ENCODE measurements around the gene WDR70.
"Not testable (repeated sequence)": the region's sequence is repeated elsewhere in the genome, so short reads cannot be mapped to it uniquely, and the experiment has no call there.

DNA sequence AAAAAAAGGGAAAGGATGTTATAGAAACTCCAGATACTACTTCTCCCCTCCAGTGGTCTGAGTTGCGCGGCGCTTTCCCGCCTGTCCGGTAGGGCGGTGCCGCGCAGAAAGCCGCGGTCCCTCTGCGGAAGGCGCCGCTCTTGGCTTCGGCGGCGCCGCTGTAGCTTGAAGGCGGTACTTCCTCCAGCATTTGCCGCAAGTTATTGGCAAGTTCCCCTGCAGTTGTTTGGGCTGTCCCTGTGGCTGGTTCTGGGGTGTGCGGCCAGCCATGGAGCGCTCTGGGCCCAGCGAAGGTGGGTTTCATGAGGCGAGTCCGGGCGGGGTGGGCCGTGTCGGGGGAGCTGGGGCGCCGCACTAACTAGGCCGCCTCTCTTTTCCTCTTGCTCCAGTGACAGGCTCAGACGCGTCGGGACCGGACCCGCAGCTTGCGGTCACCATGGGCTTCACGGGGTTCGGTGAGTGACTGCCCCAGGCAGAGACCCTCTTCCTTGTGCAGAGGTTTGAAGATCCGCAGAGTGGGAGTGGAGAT, at the start of gene WDR70:
- TF ChIP-seq, protein P1, sequence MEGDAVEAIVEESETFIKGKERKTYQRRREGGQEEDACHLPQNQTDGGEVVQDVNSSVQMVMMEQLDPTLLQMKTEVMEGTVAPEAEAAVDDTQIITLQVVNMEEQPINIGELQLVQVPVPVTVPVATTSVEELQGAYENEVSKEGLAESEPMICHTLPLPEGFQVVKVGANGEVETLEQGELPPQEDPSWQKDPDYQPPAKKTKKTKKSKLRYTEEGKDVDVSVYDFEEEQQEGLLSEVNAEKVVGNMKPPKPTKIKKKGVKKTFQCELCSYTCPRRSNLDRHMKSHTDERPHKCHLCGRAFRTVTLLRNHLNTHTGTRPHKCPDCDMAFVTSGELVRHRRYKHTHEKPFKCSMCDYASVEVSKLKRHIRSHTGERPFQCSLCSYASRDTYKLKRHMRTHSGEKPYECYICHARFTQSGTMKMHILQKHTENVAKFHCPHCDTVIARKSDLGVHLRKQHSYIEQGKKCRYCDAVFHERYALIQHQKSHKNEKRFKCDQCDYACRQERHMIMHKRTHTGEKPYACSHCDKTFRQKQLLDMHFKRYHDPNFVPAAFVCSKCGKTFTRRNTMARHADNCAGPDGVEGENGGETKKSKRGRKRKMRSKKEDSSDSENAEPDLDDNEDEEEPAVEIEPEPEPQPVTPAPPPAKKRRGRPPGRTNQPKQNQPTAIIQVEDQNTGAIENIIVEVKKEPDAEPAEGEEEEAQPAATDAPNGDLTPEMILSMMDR (IDR thresholded peaks at IDR 0.05) = peak in 1 of 2 donors; percentile 57
- TF ChIP-seq POLR2A (IDR thresholded peaks at IDR 0.05) = peak in 1 of 2 donors; percentile 24
- TF ChIP-seq POLR2AphosphoS5, EP300 (IDR thresholded peaks at IDR 0.05): not testable (repeated sequence)

Measured in suprapubic skin (tissue), 4 donors.